GM12864 (cell line): ENCODE results near the gene BMP2K.

ENCODE experiments used
- DNase-seq: peaks from one replicate; pipeline ENCODE4 v3.0.0-alpha.2; 2011; ENCODE audit warnings: low read depth
- H3K4me3 ChIP-seq: 2 replicates; pipeline ENCODE4 v1.5.1; 2011; ENCODE audit warnings: mild to moderate bottlenecking, low read depth, low read length, control low read depth
- CTCF ChIP-seq: IDR thresholded peaks from 2 replicates; pipeline ENCODE4 v1.5.1; 2011; ENCODE audit warnings: low read depth, mild to moderate bottlenecking, moderate library complexity, low read length, control low read depth, inconsistent platforms; ENCODE audit errors: missing control alignments

Gene BMP2K

GRCh38 chr4:78953769-78954666 is 177.9 kb downstream of the BMP2K start:
- no peak overlapping the region for H3K4me3 ChIP-seq
- no peak for DNase-seq
- peak; percentile 47 for TF ChIP-seq CTCF

DNA sequence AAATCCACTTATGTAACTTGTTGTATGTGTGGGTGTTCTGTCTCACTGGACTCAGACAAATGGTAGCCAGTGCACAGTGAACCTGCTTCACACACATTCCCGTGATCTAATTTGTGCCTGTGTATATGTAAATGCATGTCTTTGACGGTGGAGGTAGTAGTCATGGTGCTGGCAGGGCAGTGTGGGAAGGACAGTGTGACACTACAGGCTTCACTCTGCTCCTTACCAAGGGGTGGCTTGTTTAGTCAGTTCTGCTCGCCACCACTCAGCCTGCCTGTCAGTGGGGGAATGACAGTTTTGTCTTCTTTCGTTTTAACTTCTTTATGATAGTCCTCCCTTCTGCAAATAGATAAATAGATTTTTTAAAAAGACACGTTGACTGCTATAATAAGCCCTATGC is 180.8 kb downstream of the BMP2K start:
- no peak for TF ChIP-seq CTCF
- no peak for DNase-seq
- H3K4me3 ChIP-seq: no peak overlapping the region

- no peak overlapping the region for H3K4me3 ChIP-seq
- DNase-seq: no peak
- no peak for TF ChIP-seq CTCF
Measured at GRCh38 chr4:78960926-78961325, 184.8 kb downstream of the BMP2K start.
